Epithelial cell of esophagus (primary cell): ENCODE data around the gene SCUBE1.

ENCODE experiments used
- DNase-seq: peaks from one replicate; pipeline ENCODE4 v3.0.0; 2010; ENCODE audit warnings: low read depth
- H3K4me3 ChIP-seq: 2 replicates; pipeline ENCODE4 v1.5.1; 2011; ENCODE audit warnings: mild to moderate bottlenecking, low read length, control low read depth
- CTCF ChIP-seq: IDR thresholded peaks from 2 replicates; pipeline ENCODE4 v1.5.1; 2011; ENCODE audit warnings: low read depth, mild to moderate bottlenecking, low read length, control low read depth, inconsistent platforms; ENCODE audit not compliant: insufficient read depth; ENCODE audit errors: missing control alignments

The SCUBE1 gene

GRCh38 chr22:43216738-43217137, 126.4 kb downstream of the SCUBE1 start:
- DNase-seq, result no peak
- H3K4me3 ChIP-seq, result no peak overlapping the region
- no peak for TF ChIP-seq CTCF

GRCh38 chr22:43213962-43214361, 129.2 kb downstream of the SCUBE1 start:
- DNase-seq, result no peak
- no peak overlapping the region for H3K4me3 ChIP-seq
- TF ChIP-seq CTCF, result no peak

- no peak for TF ChIP-seq CTCF
- H3K4me3 ChIP-seq, result no peak overlapping the region
- DNase-seq, result no peak
Measured at GRCh38 chr22:43213051-43213450, 130.1 kb downstream of the SCUBE1 start.

- no peak for TF ChIP-seq CTCF
- no peak overlapping the region for H3K4me3 ChIP-seq
- no peak for DNase-seq
Measured at GRCh38 chr22:43212434-43212952, 130.7 kb downstream of the SCUBE1 start.

GRCh38 chr22:43211941-43212433, 131.2 kb downstream of the SCUBE1 start:
- DNase-seq, result no peak
- TF ChIP-seq CTCF, result no peak
- no peak overlapping the region for H3K4me3 ChIP-seq

- no peak for DNase-seq
- no peak for TF ChIP-seq CTCF
- H3K4me3 ChIP-seq, result no peak overlapping the region
Measured at GRCh38 chr22:43210631-43211515, 132.3 kb downstream of the SCUBE1 start.

GRCh38 chr22:43209971-43210370, 133.2 kb downstream of the SCUBE1 start:
- no peak for DNase-seq
- no peak overlapping the region for H3K4me3 ChIP-seq
- no peak for TF ChIP-seq CTCF
